DMS79 treated with DMSO at 0.1 percent for 48 hours (cell line): ENCODE results near the gene MACO1.

ENCODE experiments used
- DNase-seq: peaks from one replicate; lab custom pipeline; 2025; lab: John Stamatoyannopoulos, UW

Gene MACO1

GRCh38 chr1:25543425-25544242 is 112.9 kb downstream of the MACO1 start, which contains the start of gene LDLRAP1:
Gene LDLRAP1 (plus strand): TSS chr1:25543606. CDS start chr1:25543699, 93 bp downstream.
- DNase-seq: no peak

GRCh38 chr1:25544243-25544764 is 113.6 kb downstream of the MACO1 start:
- DNase-seq: no peak

- no peak for DNase-seq
Observed at GRCh38 chr1:25544819-25545218, 114.1 kb downstream of the MACO1 start.

DNA sequence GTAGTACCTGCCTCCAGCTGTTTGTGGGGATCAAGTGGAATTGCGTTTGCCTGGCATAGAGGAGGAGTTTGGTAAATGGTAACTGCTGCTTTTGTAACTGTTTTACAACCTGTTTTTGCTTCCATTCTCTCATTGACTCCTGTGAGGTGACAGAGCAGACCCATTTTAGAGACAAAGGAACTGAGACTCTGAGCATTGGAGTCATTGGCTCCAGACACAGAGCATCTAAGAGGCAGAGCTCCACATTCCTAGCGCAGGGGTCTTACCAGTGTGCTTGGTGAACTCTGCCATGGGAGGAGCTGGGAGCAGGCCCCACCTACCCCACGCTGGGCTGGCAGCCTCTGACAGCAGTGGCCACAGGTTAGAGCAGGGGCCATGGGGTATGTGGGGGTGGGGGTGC is 115.1 kb downstream of the MACO1 start:
- DNase-seq: no peak

DNA sequence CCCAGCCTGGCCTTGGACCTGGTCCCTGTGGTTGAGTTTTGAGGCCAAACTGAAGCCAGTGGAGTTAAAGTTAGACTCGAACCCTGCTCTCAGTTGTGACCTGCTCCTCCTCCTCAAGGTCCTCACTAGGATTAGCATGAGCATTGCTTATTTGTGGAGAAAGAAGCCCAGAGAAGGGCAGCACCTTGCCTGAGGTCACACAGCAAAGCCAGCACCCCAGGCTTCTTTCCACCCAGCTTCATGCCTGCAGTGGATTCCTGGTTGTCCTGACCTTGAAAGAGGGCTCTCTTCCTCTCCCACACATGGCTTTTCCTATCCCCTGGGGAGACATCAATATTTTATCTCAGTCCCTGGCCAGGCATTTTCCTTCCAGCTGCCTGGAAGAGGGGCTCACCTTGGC is 115.5 kb downstream of the MACO1 start:
- DNase-seq: no peak

GRCh38 chr1:25548601-25549000 is 117.9 kb downstream of the MACO1 start:
- DNase-seq: no peak

- no peak for DNase-seq
Observed at GRCh38 chr1:25549273-25550154, 118.8 kb downstream of the MACO1 start.
